Upper lobe of right lung (tissue), 1 donor: ENCODE results near the gene ACP3. TPM values are rescaled to one million over a fixed set of nuclear protein-coding genes. Genes with fewer than 3 reads are reported as not detected.
A peak's percentile ranks its signal among the peaks of the same experiment; 100 is the strongest.

Source experiments
- ATAC-seq: fragments of 200-7000 bp; cut with Tn5 transposase; one replicate; pipeline ENCODE4 v1.9.1; 2020; ENCODE audit warnings: mild to moderate bottlenecking, moderate library complexity
- DNase-seq: peaks from one replicate; pipeline ENCODE4 v3.0.0-alpha.2; 2020
- H3K27ac ChIP-seq: fragments of 200-600 bp; one replicate; pipeline ENCODE4 v1.8.0; 2022
- H3K27me3 ChIP-seq: fragments of 200-600 bp; one replicate; pipeline ENCODE4 v1.8.0; 2022; ENCODE audit warnings: mild to moderate bottlenecking
- H3K36me3 ChIP-seq: fragments of 200-600 bp; one replicate; pipeline ENCODE4 v1.8.0; 2022
- H3K4me1 ChIP-seq: fragments of 200-600 bp; one replicate; pipeline ENCODE4 v1.8.0; 2022
- H3K4me3 ChIP-seq: fragments of 200-600 bp; one replicate; pipeline ENCODE4 v1.8.0; 2022; ENCODE audit warnings: mild to moderate bottlenecking
- H3K9me3 ChIP-seq: fragments of 200-600 bp; one replicate; pipeline ENCODE4 v1.8.0; 2022
- intact Hi-C: fragments of 100-400 bp; cut with DNase I; formaldehyde crosslinking; loops from one replicate; pipeline ENCODE4 v1.11.0; 2022
- total RNA-seq: library from RNA; stranded (reverse); fragmentation: NEBNext Ultra II Directional; extraction: Animal tissue kit (Norgen Biotek cat#: 25700); gene quantifications from one replicate; pipeline ENCODE4 v1.2.1, GENCODE V29; 2021
- TF ChIP-seq, protein P1 (sequence below): fragments of 200-600 bp; IDR thresholded peaks from one replicate; pipeline ENCODE4 v1.8.0; 2022; ENCODE audit warnings: antibody characterized with exemption
- donor health status: DM: no; HTN: yes; CAD: no; lungs with severe emphysema.

ACP3 gene
- total RNA-seq, 1 donor from 2014 or later = 11.5 TPM

- H3K27ac ChIP-seq = peak overlapping the region; percentile 73
- intact Hi-C loops = no loop called here
- TF ChIP-seq, protein P1, sequence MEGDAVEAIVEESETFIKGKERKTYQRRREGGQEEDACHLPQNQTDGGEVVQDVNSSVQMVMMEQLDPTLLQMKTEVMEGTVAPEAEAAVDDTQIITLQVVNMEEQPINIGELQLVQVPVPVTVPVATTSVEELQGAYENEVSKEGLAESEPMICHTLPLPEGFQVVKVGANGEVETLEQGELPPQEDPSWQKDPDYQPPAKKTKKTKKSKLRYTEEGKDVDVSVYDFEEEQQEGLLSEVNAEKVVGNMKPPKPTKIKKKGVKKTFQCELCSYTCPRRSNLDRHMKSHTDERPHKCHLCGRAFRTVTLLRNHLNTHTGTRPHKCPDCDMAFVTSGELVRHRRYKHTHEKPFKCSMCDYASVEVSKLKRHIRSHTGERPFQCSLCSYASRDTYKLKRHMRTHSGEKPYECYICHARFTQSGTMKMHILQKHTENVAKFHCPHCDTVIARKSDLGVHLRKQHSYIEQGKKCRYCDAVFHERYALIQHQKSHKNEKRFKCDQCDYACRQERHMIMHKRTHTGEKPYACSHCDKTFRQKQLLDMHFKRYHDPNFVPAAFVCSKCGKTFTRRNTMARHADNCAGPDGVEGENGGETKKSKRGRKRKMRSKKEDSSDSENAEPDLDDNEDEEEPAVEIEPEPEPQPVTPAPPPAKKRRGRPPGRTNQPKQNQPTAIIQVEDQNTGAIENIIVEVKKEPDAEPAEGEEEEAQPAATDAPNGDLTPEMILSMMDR = no peak
- ATAC-seq (peak; percentile 95), DNase-seq (no peak)
- H3K36me3 ChIP-seq = no peaks in the 10 kb centered on the region
- no peaks in the 10 kb centered on the region for H3K27me3 ChIP-seq
- no peaks in the 10 kb centered on the region for H3K9me3 ChIP-seq
- H3K4me3 ChIP-seq = no peak overlapping the region
- peaks cover 9% of the 10 kb centered on the region for H3K4me1 ChIP-seq
These were observed 33.8 kb upstream of the ACP3 start for GRCh38 chr3:132283440-132283839.

GRCh38 chr3:132283916-132284405 is 33.2 kb upstream of the ACP3 start:
- ATAC-seq (no peak), DNase-seq (no peak)
- H3K9me3 ChIP-seq = no peaks in the 10 kb centered on the region
- intact Hi-C loops = no loop called here
- TF ChIP-seq, protein P1 = no peak
- H3K27me3 ChIP-seq = no peaks in the 10 kb centered on the region
- H3K36me3 ChIP-seq = no peaks in the 10 kb centered on the region
- peak overlapping the region; percentile 73 for H3K27ac ChIP-seq
- peaks cover 9% of the 10 kb centered on the region for H3K4me1 ChIP-seq
- H3K4me3 ChIP-seq = no peak overlapping the region

GRCh38 chr3:132284781-132285619 is 32.2 kb upstream of the ACP3 start:
- TF ChIP-seq, protein P1 = no peak
- Histone ChIP-seq H3K4me3 (no peak overlapping the region), H3K27me3 (no peaks in the 10 kb centered on the region), H3K36me3 (no peaks in the 10 kb centered on the region), H3K4me1 (peaks cover 9% of the 10 kb centered on the region), H3K9me3 (no peaks in the 10 kb centered on the region), H3K27ac (peak overlapping the region; percentile 73)
- intact Hi-C loops = no loop called here
- peak; percentile 61 for ATAC-seq
- peak; percentile 69 for DNase-seq

DNA sequence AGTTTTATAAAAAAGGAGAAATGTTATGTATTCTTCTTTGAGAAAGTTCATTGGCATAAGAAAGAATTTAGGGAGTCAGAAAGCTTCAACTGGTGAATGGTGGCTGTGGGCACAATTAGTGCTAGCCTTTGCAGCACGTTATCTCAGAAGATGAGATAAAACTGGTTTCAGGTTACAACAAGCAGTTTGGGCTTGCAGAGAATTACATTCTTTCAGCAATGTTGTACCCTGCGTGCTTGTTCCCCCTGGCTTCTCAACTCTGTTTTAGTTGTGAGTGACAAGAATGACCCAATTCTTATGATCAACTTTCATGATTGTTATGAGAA is 31.6 kb upstream of the ACP3 start:
- TF ChIP-seq, protein P1 = no peak
- no peak for ATAC-seq
- no peaks in the 10 kb centered on the region for H3K27me3 ChIP-seq
- H3K9me3 ChIP-seq = no peaks in the 10 kb centered on the region
- no peak overlapping the region for H3K4me3 ChIP-seq
- H3K4me1 ChIP-seq = peaks cover 9% of the 10 kb centered on the region
- intact Hi-C loops = no loop called here
- no peak overlapping the region for H3K27ac ChIP-seq
- no peaks in the 10 kb centered on the region for H3K36me3 ChIP-seq
- no peak for DNase-seq

DNA sequence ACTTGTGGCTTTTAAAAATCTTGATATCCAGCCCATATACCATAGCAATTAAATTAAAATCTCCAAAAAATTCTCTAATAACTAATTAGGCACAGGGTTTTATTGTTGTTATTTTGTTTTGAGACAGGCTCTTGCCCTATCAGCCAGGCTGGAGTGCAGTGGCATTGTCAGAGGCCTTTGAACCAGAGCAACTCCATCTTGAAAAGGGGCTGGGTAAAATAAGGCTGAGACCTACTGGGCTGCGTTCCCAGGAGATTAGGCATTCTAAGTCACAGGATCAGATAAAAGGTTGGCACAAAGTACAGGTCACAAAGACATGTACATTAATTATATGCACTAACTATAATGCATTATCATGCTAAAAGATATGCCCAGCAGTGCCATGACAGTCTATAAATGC is 31.2 kb upstream of the ACP3 start:
- no peak for ATAC-seq
- H3K27ac ChIP-seq = no peak overlapping the region
- no peak overlapping the region for H3K4me3 ChIP-seq
- H3K36me3 ChIP-seq = no peaks in the 10 kb centered on the region
- H3K4me1 ChIP-seq = peaks cover 9% of the 10 kb centered on the region
- TF ChIP-seq, protein P1 = no peak
- intact Hi-C loops = no loop called here
- no peaks in the 10 kb centered on the region for H3K9me3 ChIP-seq
- DNase-seq = no peak
- no peaks in the 10 kb centered on the region for H3K27me3 ChIP-seq
